ENCODE data around the gene CIAO3. TPM values are rescaled to one million over a fixed set of nuclear protein-coding genes. Genes with fewer than 3 reads are reported as not detected.
"Not testable (repeated sequence)": the region's sequence is repeated elsewhere in the genome, so short reads cannot be mapped to it uniquely, and the experiment has no call there.

Gene CIAO3
- total RNA-seq, 2 experiments from 2014 or later: 33.4 to 34.5 TPM

- CTCF ChIA-PET: interaction anchor here (0.7 to 5.2 kb wide), 8 partner anchors 8 to 1041 kb away, joined by 3 to 17 read pairs (median 3); no protein-coding TSS in a partner anchor
- POLR2A ChIA-PET: interaction anchor here (0.6 kb wide), 1 partner anchor 974 kb away, joined by 3 read pairs; no protein-coding TSS in a partner anchor
Observed at GRCh38 chr16:743794-744500, 3.1 kb upstream of the CIAO3 start.

- POLR2A ChIA-PET: not testable (repeated sequence)
- CTCF ChIA-PET: interaction anchor here (0.8 to 5.2 kb wide), 4 partner anchors 23 to 47 kb away, joined by 3 to 17 read pairs (median 6); no protein-coding TSS in a partner anchor
Observed at GRCh38 chr16:742894-743293, 2.1 kb upstream of the CIAO3 start.

DNA sequence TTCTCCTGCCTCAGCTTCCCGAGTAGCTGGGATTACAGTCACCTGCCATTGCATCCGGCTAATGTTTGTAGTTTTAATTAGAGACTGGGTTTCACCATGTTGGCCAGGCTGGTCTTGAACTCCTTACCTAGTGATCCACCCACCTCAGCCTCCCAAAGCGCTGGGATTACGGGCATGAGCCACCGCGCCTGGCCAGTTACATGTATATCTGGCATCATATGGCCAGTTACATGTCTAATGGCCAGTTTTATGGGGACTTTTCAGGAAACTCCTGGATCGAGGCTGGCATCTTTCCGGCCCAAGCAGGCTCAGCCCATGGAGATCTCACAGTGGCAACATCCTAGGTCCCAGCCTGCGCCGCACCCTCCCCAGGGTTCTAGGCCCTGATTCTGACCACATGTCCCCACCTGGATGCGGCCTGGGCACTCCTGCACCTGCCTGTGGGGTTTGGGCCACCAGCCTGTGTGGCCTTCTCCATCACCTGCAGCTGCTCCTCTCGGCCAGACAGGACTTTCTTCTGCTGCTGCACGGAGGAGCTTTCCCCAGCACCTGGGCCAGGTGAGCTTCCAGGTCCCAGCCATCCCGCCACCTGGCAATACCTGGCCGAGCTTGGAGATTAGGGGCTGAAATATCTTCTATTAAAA is 1.3 kb upstream of the CIAO3 start:
- CTCF ChIA-PET: interaction anchor here (1.1 to 5.2 kb wide), 5 partner anchors 12 to 29 kb away, joined by 3 to 17 read pairs (median 6); partner anchors contain the start of genes ANTKMT and METRN
- POLR2A ChIA-PET: interaction anchor here (0.7 kb wide), 1 partner anchor 11 kb away, joined by 3 read pairs; no protein-coding TSS in a partner anchor

DNA sequence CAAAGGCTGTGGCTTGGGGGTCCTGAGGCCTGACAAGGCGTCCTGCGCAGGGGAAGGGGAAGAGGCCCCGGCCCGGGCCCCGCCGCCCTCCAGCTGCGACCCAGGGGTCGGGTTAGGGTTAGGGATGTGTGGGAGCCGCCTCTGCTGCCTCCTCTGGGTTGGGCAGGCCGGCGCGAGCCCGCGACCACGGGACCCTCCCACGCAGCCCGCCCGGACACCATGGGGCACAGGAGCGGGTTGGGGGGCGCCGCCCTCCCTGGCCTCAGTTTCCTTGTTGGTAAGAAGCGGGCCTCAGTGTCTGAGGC is 386 bp downstream of the CIAO3 start:
- POLR2A ChIA-PET: interaction anchor here (0.8 to 1.2 kb wide), 2 partner anchors 12 to 18 kb away, joined by 3 read pairs; no protein-coding TSS in a partner anchor
- CTCF ChIA-PET: interaction anchor here (0.6 to 5.2 kb wide), 8 partner anchors 11 to 776 kb away, joined by 3 to 17 read pairs (median 6); partner anchors contain the start of genes ANTKMT, CCDC78, HAGHL and METRN

GRCh38 chr16:739560-740458 is 988 bp downstream of the CIAO3 start:
- CTCF ChIA-PET: interaction anchor here (0.6 to 5.2 kb wide), 6 partner anchors 13 to 777 kb away, joined by 3 to 17 read pairs (median 10); partner anchors contain the start of genes ANTKMT, CCDC78, HAGHL and METRN
- POLR2A ChIA-PET: interaction anchor here (0.6 to 1.2 kb wide), 2 partner anchors 11 to 348 kb away, joined by 3 read pairs; no protein-coding TSS in a partner anchor

GRCh38 chr16:736936-737481 is 3.8 kb downstream of the CIAO3 start:
- CTCF ChIA-PET: interaction anchor here (1.1 to 2.6 kb wide), 6 partner anchors 9 to 49 kb away, joined by 3 to 17 read pairs (median 10); partner anchors contain the start of genes ANTKMT, HAGHL and METRN
- POLR2A ChIA-PET: interaction anchor here (1.0 to 2.1 kb wide), 4 partner anchors 14 to 64 kb away, joined by 3 to 14 read pairs (median 3); partner anchors contain the start of genes ANTKMT and GNG13

DNA sequence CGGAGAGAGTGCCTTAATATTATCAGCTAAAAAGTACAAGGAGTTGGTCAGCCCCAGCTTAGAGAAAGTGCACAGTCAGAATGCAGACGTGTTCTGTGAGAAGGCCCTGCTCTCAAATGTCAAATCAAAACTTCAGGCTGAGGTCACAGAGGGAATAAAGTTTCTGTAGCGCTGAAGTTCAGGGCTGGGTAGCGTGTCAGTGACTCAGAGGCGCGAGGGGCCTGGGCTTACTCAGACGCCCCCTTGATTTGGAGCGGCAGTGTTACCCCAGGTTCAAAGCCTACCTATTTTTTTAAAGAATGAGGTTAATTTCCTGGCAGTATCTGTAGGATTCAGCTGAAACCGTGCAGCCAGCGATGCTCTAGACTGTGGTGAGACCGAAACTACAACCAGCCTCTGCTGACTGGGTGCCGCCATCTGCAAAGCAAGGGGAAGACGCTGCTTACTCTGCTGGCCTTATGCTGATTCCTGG is 4.8 kb downstream of the CIAO3 start:
- ChIA-PET CTCF (interaction anchor here (1.1 to 2.6 kb wide), 12 partner anchors 8 to 52 kb away, joined by 3 to 17 read pairs (median 4); partner anchors contain the start of genes ANTKMT, CCDC78, CHTF18 and HAGHL), POLR2A (interaction anchor here (1.0 to 2.1 kb wide), 7 partner anchors 8 to 65 kb away, joined by 3 to 14 read pairs (median 7); partner anchors contain the start of genes ANTKMT, CCDC78, GNG13 and JMJD8)

DNA sequence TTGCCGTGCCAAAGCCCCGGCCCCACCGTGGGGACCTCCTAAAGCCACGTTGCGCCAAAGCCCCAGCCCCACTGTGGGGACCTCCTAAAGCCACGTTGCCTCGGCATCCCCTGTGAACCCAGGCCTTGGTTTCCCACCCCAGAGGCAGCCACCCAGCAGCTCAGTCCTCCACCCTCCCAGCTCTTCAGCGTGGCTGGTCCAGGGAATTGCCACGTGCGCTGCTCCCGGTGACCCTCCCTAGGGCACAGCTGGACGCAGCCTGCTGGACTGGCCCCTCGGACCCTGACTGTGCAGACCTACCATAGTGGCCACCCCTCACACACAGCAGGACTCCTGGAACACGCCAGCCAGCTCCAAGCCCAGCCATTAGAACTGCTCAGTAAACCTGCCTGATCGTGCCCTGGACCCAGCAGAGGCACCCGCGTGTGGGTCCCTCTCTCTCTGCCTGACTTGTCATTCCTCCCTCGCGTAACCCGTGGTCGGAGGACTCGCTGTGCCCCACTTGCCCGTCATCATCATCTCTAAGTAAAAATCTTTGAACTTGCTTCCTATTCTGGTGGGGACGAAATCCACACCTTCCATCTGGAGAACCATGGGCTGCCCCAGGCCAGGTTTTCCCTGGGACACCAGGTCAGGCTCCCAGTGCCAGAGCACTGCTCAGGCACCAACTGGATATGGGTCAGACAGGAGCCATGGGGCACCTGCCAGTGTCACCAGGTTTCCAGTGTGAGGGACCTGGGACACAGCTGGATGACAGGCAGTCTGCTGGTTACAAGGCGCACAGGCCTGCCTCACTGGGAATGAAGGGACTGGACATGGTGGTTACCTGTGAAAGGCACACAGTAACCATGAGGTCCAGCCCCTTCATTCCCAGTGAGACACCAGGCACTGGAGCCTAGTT is 5.6 kb downstream of the CIAO3 start:
- POLR2A ChIA-PET: interaction anchor here (1.2 to 2.1 kb wide), 6 partner anchors 7 to 51 kb away, joined by 3 to 14 read pairs (median 7); partner anchors contain the start of genes ANTKMT, CCDC78 and JMJD8
- CTCF ChIA-PET: interaction anchor here (1.1 to 2.6 kb wide), 10 partner anchors 9 to 53 kb away, joined by 3 to 17 read pairs (median 5); partner anchors contain the start of genes ANTKMT, CCDC78, CHTF18 and HAGHL

DNA sequence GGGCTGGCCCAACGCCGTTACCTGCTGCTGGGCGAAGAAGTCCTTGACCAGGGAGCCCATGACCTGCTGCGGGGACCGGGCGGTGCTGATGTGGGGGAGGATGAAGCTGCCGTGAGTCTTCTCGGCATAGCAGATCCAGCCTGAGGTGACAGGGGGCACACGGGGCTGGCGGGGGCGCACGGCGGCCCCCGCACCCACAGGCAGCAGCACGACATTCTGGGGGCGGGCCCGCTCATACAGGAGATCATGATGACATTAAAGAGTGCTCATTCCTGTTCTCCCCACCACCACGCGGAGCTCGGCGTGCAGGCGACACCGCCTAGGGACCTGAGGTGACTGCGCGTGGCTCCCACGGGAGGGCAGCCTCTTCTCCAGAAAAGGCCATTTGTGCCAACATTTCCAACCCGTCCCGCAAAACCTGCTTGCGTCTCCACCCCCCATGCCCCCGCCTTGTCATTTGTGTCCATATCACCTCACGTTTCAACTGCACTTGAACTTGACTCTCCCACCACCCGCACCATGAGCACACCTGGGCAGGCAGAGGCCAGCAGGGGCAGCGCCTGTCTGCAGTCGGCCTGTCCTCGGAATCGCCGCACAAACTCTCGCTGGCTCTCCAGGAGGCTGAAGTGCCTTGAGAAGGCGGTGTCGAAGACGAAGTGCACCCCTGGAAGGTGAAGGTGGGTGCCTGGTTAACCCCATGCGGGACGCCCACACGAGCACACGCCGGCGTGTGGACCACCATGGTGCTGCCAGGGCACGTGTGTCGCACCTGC is 6.4 kb downstream of the CIAO3 start:
- ChIA-PET CTCF (interaction anchor here (1.3 to 2.6 kb wide), 4 partner anchors 14 to 51 kb away, joined by 3 to 17 read pairs (median 9); partner anchors contain the start of gene ANTKMT), POLR2A (no interaction called here)

GRCh38 chr16:733382-734207 is 7.2 kb downstream of the CIAO3 start:
- POLR2A ChIA-PET: no interaction called here
- CTCF ChIA-PET: interaction anchor here (1.3 to 1.4 kb wide), 4 partner anchors 14 to 36 kb away, joined by 3 to 7 read pairs (median 4); no protein-coding TSS in a partner anchor

DNA sequence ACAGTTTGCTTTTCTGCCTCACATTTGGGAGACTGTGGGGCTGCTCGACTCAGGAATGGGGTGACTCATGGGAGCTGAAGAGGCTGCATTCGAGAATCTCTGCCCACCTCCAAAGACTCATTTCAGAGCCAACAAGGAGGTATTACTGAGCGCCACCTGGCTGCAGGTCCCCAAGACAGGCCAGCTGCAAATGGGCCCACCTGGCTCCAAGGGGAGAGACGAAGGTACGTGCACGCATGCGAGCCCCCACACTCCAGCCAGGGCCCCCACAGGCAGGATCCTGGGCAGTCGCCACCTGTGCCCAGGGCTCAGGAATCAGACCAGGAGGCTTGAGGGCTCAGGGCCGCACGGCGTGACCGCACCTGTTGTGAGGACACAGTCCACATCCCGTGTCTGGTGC is 7.9 kb downstream of the CIAO3 start:
- ChIA-PET CTCF (interaction anchor here (1.3 to 1.4 kb wide), 3 partner anchors 13 to 37 kb away, joined by 3 to 7 read pairs (median 3); no protein-coding TSS in a partner anchor), POLR2A (interaction anchor here (0.8 kb wide), 1 partner anchor 12 kb away, joined by 3 read pairs; the partner anchor contains the start of gene ANTKMT)

- ChIA-PET POLR2A (interaction anchor here (0.8 kb wide), 1 partner anchor 12 kb away, joined by 3 read pairs; the partner anchor contains the start of gene ANTKMT), CTCF (interaction anchor here (1.3 to 1.4 kb wide), 3 partner anchors 12 to 38 kb away, joined by 3 to 7 read pairs (median 3); no protein-coding TSS in a partner anchor)
Observed at GRCh38 chr16:732332-732731, 8.5 kb downstream of the CIAO3 start.

DNA sequence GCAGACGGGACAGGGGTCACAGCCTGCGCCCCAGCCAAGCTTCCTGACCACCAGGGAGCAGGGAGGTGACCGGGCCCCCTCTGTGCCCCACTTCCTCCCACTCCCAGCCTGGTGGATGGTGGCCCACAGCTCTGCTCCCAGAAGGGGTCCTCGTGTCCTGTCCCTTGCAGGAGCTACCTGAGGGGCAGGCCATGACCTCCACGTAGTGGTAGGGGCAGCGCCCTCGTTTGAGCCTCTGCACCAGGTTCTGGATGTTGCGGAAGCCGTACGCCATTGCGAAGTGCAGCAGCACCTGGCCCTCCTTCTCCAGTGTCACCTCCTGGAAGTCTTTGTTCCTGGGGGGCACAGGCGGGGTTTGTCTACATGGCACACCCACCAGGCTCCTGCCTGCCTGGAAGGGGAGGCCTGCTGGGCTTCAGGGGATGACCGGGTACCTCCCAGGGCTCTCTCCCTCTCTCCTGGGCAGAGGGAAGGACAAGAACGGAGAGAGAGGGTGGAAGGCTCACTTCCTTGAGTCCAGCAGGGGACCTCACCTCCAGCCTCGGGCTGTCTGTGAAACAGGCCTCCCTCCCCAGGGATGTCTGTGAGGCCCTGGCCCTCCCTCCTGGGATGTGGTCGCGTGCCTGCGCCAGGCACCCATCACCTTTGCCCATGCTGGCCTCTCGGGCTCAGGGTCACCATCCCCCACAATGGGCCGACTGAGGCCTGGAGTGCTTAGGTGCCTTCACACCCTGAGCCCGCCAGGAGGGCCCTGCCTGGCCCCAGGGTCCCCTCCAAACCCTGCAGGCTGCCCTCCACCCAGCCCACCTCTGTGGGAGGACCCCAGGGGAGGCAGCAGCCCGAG is 9.9 kb downstream of the CIAO3 start:
- CTCF ChIA-PET: interaction anchor here (0.6 to 1.8 kb wide), 3 partner anchors 10 to 20 kb away, joined by 3 to 10 read pairs (median 4); partner anchors contain the start of gene ANTKMT

More for the DNA sequence above, 9.9 kb downstream of the CIAO3 start:
- POLR2A ChIA-PET: interaction anchor here (0.5 to 2.9 kb wide), 2 partner anchors 10 to 11 kb away, joined by 3 to 15 read pairs; partner anchors contain the start of gene ANTKMT
